Osteoblast (primary cell): Measurements from ENCODE around the gene PLCL1. TPM values are rescaled to one million over a fixed set of nuclear protein-coding genes. Genes with fewer than 3 reads are reported as not detected.

Source experiments
- DNase-seq: peaks from one replicate; pipeline ENCODE4 v3.0.0; 2011; ENCODE audit warnings: low spot score, mixed read lengths; ENCODE audit not compliant: insufficient read length; ENCODE audit errors: missing footprints
- H2AFZ ChIP-seq: 2 replicates; pipeline ENCODE4 v1.6.0; 2011; ENCODE audit warnings: mild to moderate bottlenecking, low read length
- H3K27ac ChIP-seq: 2 replicates; pipeline ENCODE4 v1.5.1; 2011; ENCODE audit warnings: mild to moderate bottlenecking, low read depth, low read length, moderate library complexity
- H3K27me3 ChIP-seq: 2 replicates; pipeline ENCODE4 v1.6.0; 2012; ENCODE audit warnings: mild to moderate bottlenecking, control low read depth, inconsistent platforms, low read length, moderate library complexity; ENCODE audit not compliant: insufficient read depth
- H3K36me3 ChIP-seq: 2 replicates; pipeline ENCODE4 v1.5.1; 2011; ENCODE audit warnings: mild to moderate bottlenecking, low read length, control low read depth, moderate library complexity; ENCODE audit not compliant: insufficient read depth
- H3K4me1 ChIP-seq: 2 replicates; pipeline ENCODE4 v1.5.1; 2011; ENCODE audit warnings: mild to moderate bottlenecking, low read length, control low read depth, moderate library complexity; ENCODE audit not compliant: insufficient read depth
- H3K4me2 ChIP-seq: 2 replicates; pipeline ENCODE4 v1.6.0; 2011; ENCODE audit warnings: mild to moderate bottlenecking, low read length; ENCODE audit not compliant: insufficient read depth
- H3K4me3 ChIP-seq: fragments of 200-600 bp; sonication (generic); 3 replicates; pipeline ENCODE4 v1.5.1; 2012; ENCODE audit warnings: mild to moderate bottlenecking, low read length, inconsistent platforms; ENCODE audit not compliant: insufficient read depth
- H3K79me2 ChIP-seq: 2 replicates; pipeline ENCODE4 v1.6.0; 2012; ENCODE audit warnings: mild to moderate bottlenecking, low read length, control low read depth, inconsistent platforms; ENCODE audit not compliant: insufficient read depth
- H3K9me3 ChIP-seq: 2 replicates; pipeline ENCODE4 v1.5.1; 2011; ENCODE audit warnings: low read depth, low read length, control low read depth
- H4K20me1 ChIP-seq: 2 replicates; pipeline ENCODE4 v1.6.0; 2012; ENCODE audit warnings: mild to moderate bottlenecking, low read length, control low read depth; ENCODE audit not compliant: insufficient read depth
- CTCF ChIP-seq: IDR thresholded peaks from 2 replicates; pipeline ENCODE4 v1.5.1; 2011; ENCODE audit warnings: mild to moderate bottlenecking, low read depth, low read length, moderate library complexity; ENCODE audit errors: extremely low read depth
- total RNA-seq: library from RNA; depleted of rRNA; stranded (reverse); fragments of >200 nt; gene quantifications from 2 replicates; pipeline ENCODE4 v1.2.3, GENCODE V29; 2012

Gene PLCL1
- total RNA-seq, 1 donor, result 4.0 TPM

- Histone ChIP-seq H3K27me3 (no peaks in the 10 kb centered on the region), H3K4me2 (no peak overlapping the region), H3K27ac (no peak overlapping the region), H3K4me1 (no peaks in the 10 kb centered on the region), H4K20me1 (no peaks in the 10 kb centered on the region), H3K79me2 (no peaks in the 10 kb centered on the region), H3K36me3 (no peaks in the 10 kb centered on the region), H2AFZ (no peak overlapping the region), H3K9me3 (no peaks in the 10 kb centered on the region), H3K4me3 (no peak overlapping the region)
- no peak for TF ChIP-seq CTCF
- no peak for DNase-seq
These were observed 369.5 kb downstream of the PLCL1 start for GRCh38 chr2:198173864-198174263.

GRCh38 chr2:198175271-198175670, 370.9 kb downstream of the PLCL1 start:
- Histone ChIP-seq H3K4me3 (no peak overlapping the region), H3K79me2 (no peaks in the 10 kb centered on the region), H3K4me1 (no peaks in the 10 kb centered on the region), H4K20me1 (no peaks in the 10 kb centered on the region), H3K36me3 (no peaks in the 10 kb centered on the region), H3K4me2 (no peak overlapping the region), H2AFZ (no peak overlapping the region), H3K9me3 (no peaks in the 10 kb centered on the region), H3K27ac (no peak overlapping the region), H3K27me3 (no peaks in the 10 kb centered on the region)
- no peak for DNase-seq
- TF ChIP-seq CTCF, result no peak

GRCh38 chr2:198177040-198177439, 372.6 kb downstream of the PLCL1 start:
- H3K4me3 ChIP-seq, result no peak overlapping the region
- no peak for TF ChIP-seq CTCF
- H3K79me2 ChIP-seq, result no peaks in the 10 kb centered on the region

GRCh38 chr2:198178766-198179165, 374.4 kb downstream of the PLCL1 start:
- DNase-seq, result no peak
- no peaks in the 10 kb centered on the region for H4K20me1 ChIP-seq
- H3K27ac ChIP-seq, result no peak overlapping the region
- no peak for TF ChIP-seq CTCF
- H3K79me2 ChIP-seq, result no peaks in the 10 kb centered on the region
- no peaks in the 10 kb centered on the region for H3K9me3 ChIP-seq
- H3K4me2 ChIP-seq, result no peak overlapping the region
- no peak overlapping the region for H3K4me3 ChIP-seq
- H3K27me3 ChIP-seq, result no peaks in the 10 kb centered on the region
- no peaks in the 10 kb centered on the region for H3K36me3 ChIP-seq
- H3K4me1 ChIP-seq, result no peaks in the 10 kb centered on the region
- H2AFZ ChIP-seq, result no peak overlapping the region

More at GRCh38 chr2:198177040-198177439, 372.6 kb downstream of the PLCL1 start:
- no peak for DNase-seq
- no peak overlapping the region for H2AFZ ChIP-seq
- no peaks in the 10 kb centered on the region for H3K36me3 ChIP-seq
- no peaks in the 10 kb centered on the region for H3K27me3 ChIP-seq
- no peak overlapping the region for H3K27ac ChIP-seq
- H3K4me2 ChIP-seq, result no peak overlapping the region
- no peaks in the 10 kb centered on the region for H3K9me3 ChIP-seq
- H3K4me1 ChIP-seq, result no peaks in the 10 kb centered on the region
- H4K20me1 ChIP-seq, result no peaks in the 10 kb centered on the region
